Small intestine (tissue), 7 donors: ENCODE measurements around the gene TLCD3B. TPM values are rescaled to one million over a fixed set of nuclear protein-coding genes. Genes with fewer than 3 reads are reported as not detected.
A peak's percentile ranks its signal among the peaks of the same experiment; 100 is the strongest.

Experiments
- DNase-seq, 2 donors: peaks; one replicate each; pipeline versions ENCODE4 v3.0.0 to v3.0.0-alpha.2; 2013
- FAIRE-seq: peaks from 2 replicates; lab custom pipeline; 2012; peaks lifted over from hg19 to GRCh38; lab: Jason Lieb, UNC
- H3K27ac ChIP-seq, 3 donors: one replicate each; pipeline ENCODE4 v1.5.1; 2013; ENCODE audit warnings: low read length in 2 of 3, mild to moderate bottlenecking in 2 of 3, control low read depth in 1 of 3, inconsistent platforms in 1 of 3, low read depth in 1 of 3, moderate library complexity in 1 of 3
- H3K27me3 ChIP-seq, 3 donors: one replicate each; pipeline ENCODE4 v1.6.1; 2013; ENCODE audit warnings: low read length in 3 of 3, inconsistent platforms in 1 of 3; ENCODE audit not compliant: control insufficient read depth in 3 of 3, insufficient read depth in 3 of 3
- H3K36me3 ChIP-seq, 3 donors: one replicate each; pipeline ENCODE4 v1.6.1; 2013; ENCODE audit warnings: low read length in 3 of 3, inconsistent platforms in 1 of 3, low read depth in 1 of 3, mild to moderate bottlenecking in 1 of 3, moderate library complexity in 1 of 3; ENCODE audit not compliant: control insufficient read depth in 3 of 3, insufficient read depth in 2 of 3
- H3K4me1 ChIP-seq, 3 donors: one replicate each; pipeline ENCODE4 v1.6.1; 2013; ENCODE audit warnings: low read length in 2 of 3, inconsistent platforms in 1 of 3, low read depth in 1 of 3, mild to moderate bottlenecking in 1 of 3, moderate library complexity in 1 of 3; ENCODE audit not compliant: control insufficient read depth in 3 of 3, insufficient read depth in 2 of 3
- H3K4me3 ChIP-seq, 3 donors: one replicate each; pipeline ENCODE4 v1.5.1; 2013; ENCODE audit warnings: low read length in 3 of 3, control low read depth in 1 of 3, inconsistent platforms in 1 of 3, low read depth in 1 of 3, mild to moderate bottlenecking in 1 of 3, moderate library complexity in 1 of 3
- H3K9me3 ChIP-seq, 2 donors: one replicate each; pipeline ENCODE4 v1.6.1; 2013; ENCODE audit warnings: low read depth in 1 of 2, low read length in 1 of 2; ENCODE audit not compliant: control insufficient read depth in 2 of 2, insufficient read depth in 1 of 2
- WGBS, 3 donors: extraction: QIAGEN DNeasy Blood & Tissue Kit; methylation state at CpG; one replicate each; pipeline ENCODE4 v1.1.7; 2013; 5-methylcytosine and 5-hydroxymethylcytosine counted together
- polyA plus RNA-seq, 4 donors: library from polyadenylated mRNA; stranded (reverse) in 3 of 4; unstranded in 1 of 4; fragments of 200-250 nt in 3 of 4; fragments of 120-200 nt in 1 of 4; gene quantifications; one replicate each; pipeline versions ENCODE4 v1.2.1 to v1.2.3, GENCODE V29; 2013
- donor health status: healthy with polysubstance abuse.
- donor health status: control.
- donor health status: control.
- donor health status: Bipolar disorder and iron deficiency.
- donor health status: healthy.

TLCD3B gene
- polyA plus RNA-seq, 4 donors, result 0.47 to 1.4 TPM; not detected in 2

GRCh38 chr16:30069611-30070462 lies 38.8 kb upstream of the TLCD3B start:
- Histone ChIP-seq H3K36me3 (peaks cover 19 to 72% (median 32%) of the 10 kb centered on the region in 3 donors), H3K27me3 (no peaks in the 10 kb centered on the region), H3K9me3 (no peaks in the 10 kb centered on the region), H3K27ac (peak overlapping the region in 1 of 3 donors; percentile 1), H3K4me3 (no peak overlapping the region), H3K4me1 (peaks cover 0 to 20% (median 2%) of the 10 kb centered on the region in 3 donors)
- DNase-seq (no peak), FAIRE-seq (no peak)
- 77 to 86% (median 78%) methylated on average over 30 to 31 of the region's 31 CpGs for WGBS, 3 donors

- no peak overlapping the region for H3K4me3 ChIP-seq
- peak; percentile 36 to 49 for DNase-seq
Measured at GRCh38 chr16:30068750-30069610, 37.9 kb upstream of the TLCD3B start.

DNA sequence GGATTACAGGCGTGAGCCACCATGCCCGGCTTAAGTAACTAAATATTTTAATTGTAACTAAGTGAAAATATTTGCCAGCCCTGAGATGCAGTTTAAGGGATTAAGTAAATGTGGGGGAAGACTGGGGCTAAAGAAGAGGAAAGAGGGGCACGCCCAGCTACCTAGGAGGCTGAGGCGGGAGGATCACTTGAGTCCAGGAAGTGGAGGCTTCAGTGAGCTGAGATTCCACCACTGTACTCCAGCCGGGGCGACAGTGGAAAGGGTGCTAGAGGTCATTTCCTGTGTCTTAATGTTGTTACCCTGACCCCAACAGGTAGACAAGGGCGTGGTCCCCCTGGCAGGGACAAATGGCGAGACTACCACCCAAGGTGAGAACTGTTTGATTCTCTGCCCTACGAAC lies 37.3 kb upstream of the TLCD3B start:
- peak overlapping the region in 1 of 3 donors; percentile 26 for H3K27ac ChIP-seq
- peaks cover 19 to 72% (median 32%) of the 10 kb centered on the region in 3 donors for H3K36me3 ChIP-seq
- FAIRE-seq, result no peak

More at GRCh38 chr16:30068750-30069610, 37.9 kb upstream of the TLCD3B start:
- peaks cover 0 to 27% (median 2%) of the 10 kb centered on the region in 3 donors for H3K4me1 ChIP-seq
- WGBS, 3 donors, result 79 to 83% (median 81%) methylated on average over 17 of the region's 17 CpGs
- H3K27me3 ChIP-seq, result no peaks in the 10 kb centered on the region
- peaks cover 19 to 72% (median 32%) of the 10 kb centered on the region in 3 donors for H3K36me3 ChIP-seq
- H3K9me3 ChIP-seq, result no peaks in the 10 kb centered on the region
- peak overlapping the region in 1 of 3 donors; percentile 26 for H3K27ac ChIP-seq
- no peak for FAIRE-seq

DNA sequence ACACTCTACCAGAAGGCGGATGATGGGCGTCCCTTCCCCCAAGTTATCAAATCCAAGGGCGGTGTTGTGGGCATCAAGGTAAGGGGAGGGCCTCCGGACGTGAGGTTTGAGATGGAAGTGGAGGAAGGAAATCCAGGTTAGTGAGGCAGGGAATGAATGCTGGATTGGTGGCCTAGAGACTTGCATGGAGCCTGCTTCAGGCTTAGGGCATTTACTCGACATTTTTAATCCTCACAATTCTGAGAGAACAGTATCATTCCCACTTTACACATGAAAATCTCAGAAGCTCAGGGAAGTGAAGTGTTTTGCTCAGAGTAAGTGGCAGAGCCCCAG lies 36.5 kb upstream of the TLCD3B start:
- Histone ChIP-seq H3K9me3 (no peaks in the 10 kb centered on the region), H3K27ac (peak overlapping the region in 1 of 3 donors; percentile 3)
- FAIRE-seq, result no peak

More for the DNA sequence above, 37.3 kb upstream of the TLCD3B start:
- Histone ChIP-seq H3K4me1 (peaks cover 0 to 33% (median 6%) of the 10 kb centered on the region in 3 donors), H3K4me3 (no peak overlapping the region), H3K9me3 (no peaks in the 10 kb centered on the region), H3K27me3 (no peaks in the 10 kb centered on the region)
- WGBS, 3 donors, result 78 to 80% (median 79%) methylated on average over 9 of the region's 9 CpGs
- DNase-seq, result no peak

DNA sequence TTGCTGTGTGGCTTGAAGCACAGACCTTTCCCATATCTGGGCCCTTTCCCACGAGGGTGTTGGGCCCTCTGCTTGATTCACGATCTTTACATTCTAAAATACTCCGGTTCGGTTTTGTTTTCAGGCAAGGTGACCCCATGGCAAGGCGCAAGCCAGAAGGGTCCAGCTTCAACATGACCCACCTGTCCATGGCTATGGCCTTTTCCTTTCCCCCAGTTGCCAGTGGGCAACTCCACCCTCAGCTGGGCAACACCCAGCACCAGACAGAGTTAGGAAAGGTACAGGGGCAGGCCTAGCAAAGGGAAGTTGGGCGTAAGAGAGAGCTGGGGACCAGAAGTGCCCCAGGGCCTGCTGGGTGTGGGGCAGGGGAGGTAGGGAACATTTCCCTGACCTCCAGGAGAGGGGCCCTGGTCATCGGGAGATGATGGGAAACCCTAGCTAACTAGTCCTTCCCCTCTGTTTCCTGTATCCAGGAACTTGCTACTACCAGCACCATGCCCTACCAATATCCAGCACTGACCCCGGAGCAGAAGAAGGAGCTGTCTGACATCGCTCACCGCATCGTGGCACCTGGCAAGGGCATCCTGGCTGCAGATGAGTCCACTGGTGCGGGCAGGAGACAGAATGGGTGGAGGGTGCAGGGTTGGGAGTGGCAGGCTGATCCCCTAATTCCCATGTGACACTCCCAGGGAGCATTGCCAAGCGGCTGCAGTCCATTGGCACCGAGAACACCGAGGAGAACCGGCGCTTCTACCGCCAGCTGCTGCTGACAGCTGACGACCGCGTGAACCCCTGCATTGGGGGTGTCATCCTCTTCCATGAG lies 35.9 kb upstream of the TLCD3B start:
- FAIRE-seq, result no peak
- Histone ChIP-seq H3K4me1 (peaks cover 0 to 36% (median 6%) of the 10 kb centered on the region in 3 donors), H3K9me3 (no peaks in the 10 kb centered on the region), H3K27ac (peak overlapping the region; percentile 84 to 100 (median 98)), H3K36me3 (peaks cover 19 to 58% (median 29%) of the 10 kb centered on the region in 3 donors), H3K4me3 (peak overlapping the region; percentile 85 to 100 (median 92)), H3K27me3 (no peaks in the 10 kb centered on the region)
- peak; percentile 32 to 40 for DNase-seq
- WGBS, 3 donors, result 19 to 45% (median 28%) methylated on average over 21 of the region's 21 CpGs

More for the DNA sequence above, 36.5 kb upstream of the TLCD3B start:
- peaks cover 19 to 64% (median 32%) of the 10 kb centered on the region in 3 donors for H3K36me3 ChIP-seq
- H3K4me1 ChIP-seq, result peaks cover 0 to 36% (median 6%) of the 10 kb centered on the region in 3 donors
- peak overlapping the region in 1 of 3 donors; percentile 85 for H3K4me3 ChIP-seq
- no peaks in the 10 kb centered on the region for H3K27me3 ChIP-seq
- 48 to 67% (median 53%) methylated on average over 6 of the region's 6 CpGs for WGBS, 3 donors
- no peak for DNase-seq

DNA sequence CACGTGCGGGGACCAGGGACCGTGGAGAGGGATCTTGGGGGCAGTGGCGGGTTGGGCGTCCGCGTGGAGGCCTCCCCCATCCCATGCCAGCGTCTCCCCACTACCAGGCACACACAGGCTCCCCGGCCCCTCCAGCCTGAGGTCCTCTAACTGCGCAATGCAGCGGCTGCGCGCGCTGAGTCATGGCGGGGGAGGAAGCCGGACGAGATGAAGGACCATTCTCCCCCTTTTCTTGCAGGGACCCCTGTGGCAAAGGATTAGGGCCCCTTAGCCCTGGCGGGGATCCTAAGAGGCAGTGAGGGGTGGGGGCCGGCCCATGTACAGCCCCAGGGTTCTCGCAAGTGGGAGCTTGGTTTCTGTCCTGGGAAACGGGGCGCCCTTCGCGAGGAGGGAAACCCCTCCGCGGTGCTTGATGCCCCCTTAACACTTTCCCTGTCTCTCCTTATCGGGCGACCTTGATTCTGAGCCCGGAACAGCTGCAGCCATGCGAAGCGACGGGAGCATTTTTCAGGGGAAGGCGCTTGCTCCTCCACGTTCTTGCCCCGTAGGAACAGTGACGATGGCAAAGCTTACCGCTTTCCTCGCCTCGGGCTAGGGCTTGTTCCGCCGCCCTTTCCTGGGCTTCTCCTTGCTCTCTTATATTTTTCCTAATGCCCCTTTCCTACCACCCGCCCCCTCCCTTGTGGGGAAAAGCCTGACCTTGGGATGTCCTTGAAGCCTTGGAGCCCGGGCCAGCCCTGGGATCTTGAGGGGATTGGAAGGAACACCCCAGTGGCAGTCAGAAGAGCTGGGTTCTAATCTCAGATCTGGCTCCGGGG lies 35.1 kb upstream of the TLCD3B start:
- 0 to 1% (median 0%) methylated on average over 42 to 44 of the region's 44 CpGs for WGBS, 3 donors

More for the DNA sequence above, 35.1 kb upstream of the TLCD3B start:
- Histone ChIP-seq H3K9me3 (no peaks in the 10 kb centered on the region), H3K4me3 (peak overlapping the region; percentile 85 to 100 (median 92)), H3K27me3 (no peaks in the 10 kb centered on the region), H3K4me1 (peaks cover 0 to 36% (median 6%) of the 10 kb centered on the region in 3 donors), H3K27ac (peak overlapping the region; percentile 84 to 100 (median 98)), H3K36me3 (peaks cover 15 to 50% (median 29%) of the 10 kb centered on the region in 3 donors)
- no peak for FAIRE-seq
- peak in 1 of 2 donors; percentile 43 for DNase-seq
